GM10266 (cell line): Measurements from ENCODE around the gene CXCL14.

Experiments used
- DNase-seq: peaks from one replicate; pipeline ENCODE4 v3.0.0; 2012; ENCODE audit errors: extremely low spot score
- CTCF ChIP-seq: IDR thresholded peaks from 2 replicates; pipeline ENCODE4 v1.5.1; 2012; ENCODE audit warnings: mild to moderate bottlenecking, low read depth; ENCODE audit not compliant: control insufficient read depth, insufficient read depth; ENCODE audit errors: missing control alignments

CXCL14 gene, protein sequence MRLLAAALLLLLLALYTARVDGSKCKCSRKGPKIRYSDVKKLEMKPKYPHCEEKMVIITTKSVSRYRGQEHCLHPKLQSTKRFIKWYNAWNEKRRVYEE

GRCh38 chr5:135578685-135579341, at the start of gene CXCL14:
Gene CXCL14, minus strand, starts transcription at chr5:135578991. Its CDS starts 213 bp downstream, at chr5:135578778.
- DNase-seq = no peak
- TF ChIP-seq CTCF = no peak

DNA sequence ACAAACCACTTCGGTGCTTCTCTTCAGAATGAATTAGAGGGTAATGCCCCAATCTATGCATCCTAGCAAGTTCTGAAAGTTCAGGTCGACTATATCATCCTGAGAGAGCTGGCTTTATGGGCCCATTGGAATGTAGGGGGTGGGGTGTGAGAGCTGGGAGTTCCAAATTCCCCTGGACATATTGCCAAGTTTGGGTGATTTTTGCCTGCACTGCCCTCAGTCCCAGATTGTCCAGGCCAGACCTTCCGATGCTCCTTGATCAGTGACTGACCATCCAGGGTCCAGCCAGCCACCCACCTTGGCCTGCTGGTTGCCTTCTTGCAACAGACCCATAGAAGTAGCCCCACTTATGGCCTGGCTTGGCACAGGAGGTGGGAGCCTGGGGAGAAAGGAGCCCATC, 47.8 kb upstream of the CXCL14 start:
- no peak for DNase-seq
- TF ChIP-seq CTCF = no peak

GRCh38 chr5:135625961-135626360, 47.2 kb upstream of the CXCL14 start:
- DNase-seq = no peak
- no peak for TF ChIP-seq CTCF

- no peak for TF ChIP-seq CTCF
- DNase-seq = no peak
Observed at GRCh38 chr5:135625486-135625885, 46.7 kb upstream of the CXCL14 start.

DNA sequence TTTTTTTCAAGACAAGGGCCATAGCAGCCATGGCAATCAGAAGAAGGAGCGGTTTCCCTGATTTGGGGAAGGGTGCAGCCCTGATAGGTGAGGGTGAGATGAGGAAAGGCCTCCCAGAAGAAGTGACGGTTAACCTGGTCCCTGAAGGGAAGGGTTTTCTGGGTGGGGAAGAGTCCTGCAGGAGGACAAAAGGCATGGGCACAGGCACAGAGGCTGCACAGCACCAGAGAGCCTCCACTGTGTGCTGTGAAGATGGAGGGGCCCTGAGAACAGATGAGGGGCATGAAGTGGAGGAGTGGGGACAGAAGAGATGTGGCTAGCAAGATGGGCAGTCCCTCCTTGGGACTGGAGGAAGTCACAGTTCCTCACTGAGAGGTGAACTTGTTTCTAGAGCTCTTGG, 46.3 kb upstream of the CXCL14 start:
- TF ChIP-seq CTCF = no peak
- no peak for DNase-seq

DNA sequence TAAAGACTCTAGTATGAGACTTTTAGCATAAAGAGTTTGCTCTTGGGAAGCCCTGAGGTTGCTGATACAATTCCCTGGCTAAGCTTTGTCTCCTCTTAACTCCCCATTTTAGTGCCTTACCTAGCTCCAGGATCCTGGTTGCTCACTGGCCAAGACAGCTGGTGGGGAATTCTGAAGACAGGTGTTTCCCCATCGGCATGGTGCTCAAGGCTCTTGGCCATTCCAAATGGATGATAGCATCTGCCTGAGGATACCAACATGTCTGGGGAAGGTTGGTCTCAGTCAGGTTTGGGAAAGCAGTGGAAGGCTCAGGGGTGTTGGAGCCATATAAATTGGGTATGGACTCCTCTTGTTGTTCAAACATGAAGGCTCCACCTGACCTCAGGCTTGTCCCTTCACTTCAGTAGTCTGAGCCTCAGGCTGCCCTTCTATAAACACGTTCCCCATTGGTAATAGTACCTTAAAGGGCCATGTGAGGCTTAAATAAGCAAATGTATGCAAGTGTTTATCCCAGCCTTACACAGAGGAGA, 44.5 kb upstream of the CXCL14 start:
- no peak for DNase-seq
- no peak for TF ChIP-seq CTCF

DNA sequence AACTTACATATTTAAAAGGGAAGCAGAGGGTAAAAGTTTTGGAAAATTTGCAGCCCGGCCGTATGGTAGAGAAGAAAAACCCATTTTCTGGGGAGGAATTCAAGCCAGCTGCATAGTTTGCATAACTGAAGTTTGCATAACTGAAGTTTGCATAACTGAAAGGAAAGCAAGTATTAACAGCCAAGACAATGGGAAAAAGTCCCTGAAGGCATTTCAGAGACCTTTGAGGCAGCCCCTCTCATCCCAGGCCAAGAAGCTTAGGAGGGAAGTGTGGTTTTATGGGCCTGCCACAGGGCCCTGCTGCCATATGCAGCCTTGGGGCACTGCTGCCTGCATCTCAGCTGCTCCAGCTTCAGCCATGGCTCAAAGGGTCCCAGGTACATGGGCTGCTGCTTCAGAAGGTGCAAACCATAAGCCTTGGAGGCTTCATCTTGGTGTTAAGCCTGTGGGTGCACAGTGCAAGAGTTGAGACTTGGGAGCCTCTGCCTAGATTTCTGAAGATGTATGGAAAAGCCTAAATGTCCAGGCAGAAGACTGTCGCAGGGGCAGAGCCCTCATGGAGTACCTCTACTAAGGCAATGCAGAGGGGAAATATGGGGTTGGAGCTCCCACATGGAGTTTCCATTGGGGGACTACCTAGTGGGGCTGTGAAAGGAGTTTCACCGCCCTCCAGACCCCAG, 36.9 kb upstream of the CXCL14 start:
- DNase-seq = no peak

More for the DNA sequence above, 36.9 kb upstream of the CXCL14 start:
- TF ChIP-seq CTCF = no peak
